Breast epithelium (tissue), 4 donors: ENCODE data around the gene CPA1. TPM values are rescaled to one million over a fixed set of nuclear protein-coding genes. Genes with fewer than 3 reads are reported as not detected.

Experiments
- DNase-seq, 2 donors: peaks; one replicate each; pipeline ENCODE4 v3.0.0-alpha.2; 2019; ENCODE audit warnings: low spot score in 2 of 2
- H3K27ac ChIP-seq, 2 donors: fragments of 200-600 bp; sonication (generic) in 1 of 2; one replicate each; pipeline ENCODE4 v1.5.1; 2016 to 2019; ENCODE audit warnings: mild to moderate bottlenecking in 1 of 2
- H3K27me3 ChIP-seq, 2 donors: fragments of 200-600 bp; sonication (generic) in 1 of 2; one replicate each; pipeline versions ENCODE4 v1.5.1 to v1.6.0; 2017 to 2019; ENCODE audit warnings: control low read depth in 1 of 2, mild to moderate bottlenecking in 1 of 2
- H3K36me3 ChIP-seq: fragments of 200-600 bp; one replicate; pipeline ENCODE4 v1.5.1; 2019
- H3K4me1 ChIP-seq, 2 donors: fragments of 200-600 bp; sonication (generic); one replicate each; pipeline ENCODE4 v1.5.1; 2016 to 2019; ENCODE audit warnings: control low read depth in 1 of 2
- H3K4me3 ChIP-seq, 3 donors: fragments of 200-600 bp; sonication (generic); 1 replicate in 2 of 3; 2 replicates in 1 of 3; pipeline ENCODE4 v1.5.1; 2016 to 2019; ENCODE audit warnings: mild to moderate bottlenecking in 3 of 3, moderate library complexity in 2 of 3
- H3K9me3 ChIP-seq, 2 donors: fragments of 200-600 bp; sonication (generic) in 1 of 2; one replicate each; pipeline ENCODE4 v1.5.1; 2016 to 2019; ENCODE audit warnings: control low read depth in 1 of 2
- CTCF ChIP-seq, 3 donors: fragments of 450-650 bp; IDR thresholded peaks; one replicate each; pipeline ENCODE4 v1.5.1; 2016 to 2017; ENCODE audit warnings: antibody characterized with exemption in 3 of 3, mild to moderate bottlenecking in 3 of 3, moderate library complexity in 3 of 3
- POLR2A ChIP-seq: fragments of 450-650 bp; IDR thresholded peaks from one replicate; pipeline ENCODE4 v1.6.1; 2016; ENCODE audit warnings: antibody characterized with exemption, mild to moderate bottlenecking, moderate library complexity
- POLR2AphosphoS5 ChIP-seq, 3 donors: sonication (generic); formaldehyde crosslinking; IDR thresholded peaks; one replicate each; pipeline ENCODE4 v1.6.1; 2017; ENCODE audit warnings: antibody characterized with exemption in 3 of 3
- intact Hi-C: fragments of 100-400 bp; cut with DNase I; formaldehyde crosslinking; loops from one replicate; pipeline ENCODE4 v1.15.1; 2023; ENCODE audit warnings: low total_unique reads
- total RNA-seq, 3 donors: library from RNA; depleted of rRNA; stranded (reverse); fragments of >200 nt; gene quantifications; one replicate each; pipeline ENCODE4 v1.1.0, GENCODE V29; 2016

CPA1 gene
- total RNA-seq, 3 donors from 2014 or later = 0.73 to 0.96 TPM; not detected in 1

- intact Hi-C loops = no loop called here
- H3K27ac ChIP-seq = peak overlapping the region; percentile 96 to 97
Observed at GRCh38 chr7:130356121-130356875, 24.0 kb upstream of the CPA1 start.

GRCh38 chr7:130356876-130357611 lies 23.2 kb upstream of the CPA1 start:
- Histone ChIP-seq H3K27me3 (no peaks in the 10 kb centered on the region), H3K4me3 (peak overlapping the region in 1 of 3 donors; percentile 38), H3K4me1 (peaks cover 11 to 18% of the 10 kb centered on the region in 2 donors), H3K27ac (peak overlapping the region; percentile 96 to 97), H3K9me3 (peaks cover 0 to 5% of the 10 kb centered on the region in 2 donors), H3K36me3 (no peaks in the 10 kb centered on the region)
- DNase-seq = peak; percentile 85 to 93
- intact Hi-C loops = no loop called here
- no peak for TF ChIP-seq POLR2A
- TF ChIP-seq POLR2AphosphoS5 (IDR thresholded peaks at IDR 0.05) = peak; percentile 89 to 93 (median 92)

More at GRCh38 chr7:130356121-130356875, 24.0 kb upstream of the CPA1 start:
- peaks cover 0 to 5% of the 10 kb centered on the region in 2 donors for H3K9me3 ChIP-seq
- H3K36me3 ChIP-seq = no peaks in the 10 kb centered on the region
- TF ChIP-seq POLR2A (no peak), POLR2AphosphoS5 (IDR thresholded peaks at IDR 0.05) (peak; percentile 73 to 86 (median 79))
- H3K27me3 ChIP-seq = no peaks in the 10 kb centered on the region
- DNase-seq = peak; percentile 81 to 86
- peaks cover 13 to 18% of the 10 kb centered on the region in 2 donors for H3K4me1 ChIP-seq
- peak overlapping the region in 1 of 3 donors; percentile 38 for H3K4me3 ChIP-seq

DNA sequence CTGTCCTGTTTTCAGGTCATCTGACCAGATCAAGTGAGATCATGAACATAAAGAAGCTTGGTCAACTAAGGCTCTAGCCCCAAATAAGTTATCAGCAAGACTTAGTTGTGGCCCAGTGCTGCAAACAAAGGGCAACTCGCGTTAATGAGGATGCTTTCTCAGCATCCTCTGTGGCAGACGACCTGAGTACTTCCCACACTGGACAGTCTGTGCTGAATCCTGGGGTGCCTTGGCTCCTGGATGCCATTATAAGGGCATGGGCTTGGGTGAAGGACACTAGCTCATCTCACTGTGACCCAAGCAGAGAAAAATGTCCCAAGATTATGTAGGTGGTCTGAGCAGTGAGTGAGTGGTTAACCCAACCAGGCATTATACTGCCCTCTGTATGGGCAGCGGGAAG lies 21.8 kb upstream of the CPA1 start:
- DNase-seq = no peak
- intact Hi-C loops = no loop called here

GRCh38 chr7:130359276-130359857 lies 20.9 kb upstream of the CPA1 start:
- Histone ChIP-seq H3K27ac (no peak overlapping the region), H3K36me3 (no peaks in the 10 kb centered on the region), H3K4me1 (peaks cover 11 to 12% of the 10 kb centered on the region in 2 donors), H3K9me3 (peaks cover 0 to 5% of the 10 kb centered on the region in 2 donors), H3K27me3 (no peaks in the 10 kb centered on the region), H3K4me3 (no peak overlapping the region)
- peak in 1 of 2 donors; percentile 19 for DNase-seq
- TF ChIP-seq POLR2A = no peak
- TF ChIP-seq CTCF (IDR thresholded peaks at IDR 0.05) = no peak
- TF ChIP-seq POLR2AphosphoS5 (IDR thresholded peaks at IDR 0.05) = no peak
- intact Hi-C loops = no loop called here

More for the DNA sequence above, 21.8 kb upstream of the CPA1 start:
- H3K9me3 ChIP-seq = peaks cover 0 to 5% of the 10 kb centered on the region in 2 donors
- TF ChIP-seq CTCF (IDR thresholded peaks at IDR 0.05) (no peak), POLR2AphosphoS5 (IDR thresholded peaks at IDR 0.05) (no peak), POLR2A (no peak)
- H3K36me3 ChIP-seq = no peaks in the 10 kb centered on the region
- H3K4me3 ChIP-seq = no peak overlapping the region
- H3K27ac ChIP-seq = no peak overlapping the region
- H3K27me3 ChIP-seq = no peaks in the 10 kb centered on the region
- H3K4me1 ChIP-seq = peaks cover 11 to 12% of the 10 kb centered on the region in 2 donors

GRCh38 chr7:130360518-130360917 lies 19.8 kb upstream of the CPA1 start:
- Histone ChIP-seq H3K4me1 (peaks cover 8 to 12% of the 10 kb centered on the region in 2 donors), H3K27me3 (no peaks in the 10 kb centered on the region), H3K4me3 (no peak overlapping the region), H3K9me3 (peaks cover 0 to 5% of the 10 kb centered on the region in 2 donors), H3K36me3 (no peaks in the 10 kb centered on the region), H3K27ac (no peak overlapping the region)
- DNase-seq = no peak
- intact Hi-C loops = no loop called here
- TF ChIP-seq CTCF (IDR thresholded peaks at IDR 0.05) (no peak), POLR2A (no peak), POLR2AphosphoS5 (IDR thresholded peaks at IDR 0.05) (no peak)
